Endometrial microvascular endothelial cells (primary cell): ENCODE results near the gene SYMPK. TPM values are rescaled to one million over a fixed set of nuclear protein-coding genes. Genes with fewer than 3 reads are reported as not detected.

Experiments used
- in situ Hi-C: cut with HindIII; loops from 2 replicates; pipeline ENCODE4 v1.10.0; 2017; ENCODE audit warnings: low sequenced_read_pairs, low pct_unique_long_range_greater_than_20kb; ENCODE audit errors: inconsistent ontology term
- total RNA-seq: library from RNA; depleted of rRNA; stranded (reverse); fragments of >200 nt; gene quantifications from one replicate; pipeline ENCODE4 v1.2.3, GENCODE V29; 2015; ENCODE audit errors: inconsistent ontology term

The SYMPK gene
- total RNA-seq, 1 donor from 2014 or later: 44.8 TPM

DNA sequence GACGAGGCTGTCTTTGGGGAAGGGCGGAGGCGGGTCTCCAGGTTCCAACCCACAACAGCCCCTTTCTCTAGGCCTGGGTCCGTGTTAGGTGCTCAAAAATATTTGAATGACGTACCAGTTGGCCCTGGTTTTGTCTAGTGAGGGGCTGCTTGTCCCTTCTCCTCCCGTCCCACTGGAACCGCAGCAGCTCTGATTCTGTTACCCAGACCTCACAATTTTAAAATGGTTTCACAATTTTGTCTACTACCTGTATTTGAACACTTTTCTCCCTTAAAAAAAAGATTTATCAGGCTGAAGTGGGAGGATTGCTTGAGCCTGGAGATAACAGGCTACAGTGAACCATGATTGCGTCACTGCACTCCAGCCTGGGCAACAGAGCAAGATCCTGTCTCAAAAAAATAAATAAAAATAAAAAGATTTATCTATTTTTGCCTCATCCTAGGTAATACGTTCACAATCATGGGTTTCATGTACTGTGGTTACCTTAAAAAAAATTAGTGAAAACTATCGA, 24.3 kb upstream of the SYMPK start:
- in situ Hi-C loops: no loop called here

- in situ Hi-C loops: no loop called here
These were observed 23.7 kb upstream of the SYMPK start for GRCh38 chr19:45886427-45887199.

DNA sequence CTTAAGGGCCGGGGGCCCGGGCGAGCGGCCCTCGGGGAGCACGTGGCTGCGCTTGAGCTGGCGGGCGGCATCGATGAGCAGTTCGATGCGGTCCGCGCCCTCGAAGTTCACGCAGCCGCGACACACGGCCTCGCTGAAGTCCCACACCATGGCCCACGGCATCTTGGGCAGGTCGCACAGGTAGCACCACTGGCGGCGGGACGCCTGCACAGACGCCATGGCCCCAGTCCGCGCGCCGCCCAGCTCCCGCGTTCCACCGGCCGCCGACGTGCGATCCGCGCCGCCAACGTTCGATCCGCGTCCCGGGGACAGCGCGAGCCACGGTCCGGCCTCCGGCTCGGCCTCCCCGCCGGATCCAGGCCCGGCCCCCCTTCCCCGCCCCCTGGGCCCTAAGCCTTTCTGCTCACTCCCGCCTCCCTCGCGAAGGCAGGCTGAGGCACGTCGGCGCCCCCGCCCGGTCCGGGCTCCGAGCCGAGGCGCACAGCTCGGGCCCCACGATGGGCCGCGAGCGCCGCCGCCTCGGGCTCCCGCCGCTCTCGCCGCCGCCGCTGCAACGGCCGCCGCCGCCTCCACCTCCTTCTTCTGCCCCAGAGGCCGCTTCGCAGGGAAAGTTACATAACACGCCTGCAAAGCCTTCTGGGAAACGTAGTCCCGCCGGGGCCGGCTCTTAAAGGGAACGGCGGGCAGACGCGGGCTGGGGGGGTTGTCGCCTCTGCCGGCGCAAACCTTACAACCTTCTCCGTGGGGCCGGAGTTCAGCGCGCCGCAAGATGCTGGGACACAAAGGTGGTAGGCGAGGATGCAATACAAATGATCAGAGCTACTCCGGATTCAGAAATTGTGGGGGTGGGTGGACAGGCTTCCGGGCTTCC, 22.8 kb upstream of the SYMPK start, which contains the start of gene IRF2BP1:
IRF2BP1 (minus strand) TSS at position 586 of the 871 bp plus-strand sequence; CDS start at position 219, 367 bp downstream.
- in situ Hi-C loops: no loop called here

- in situ Hi-C loops: no loop called here
These were observed 22.0 kb upstream of the SYMPK start for GRCh38 chr19:45884682-45885555.

- in situ Hi-C loops: no loop called here
These were observed 21.1 kb upstream of the SYMPK start for GRCh38 chr19:45883881-45884681.

- in situ Hi-C loops: no loop called here
These were observed 20.6 kb upstream of the SYMPK start for GRCh38 chr19:45883586-45883880.

- in situ Hi-C loops: no loop called here
These were observed 20.0 kb upstream of the SYMPK start for GRCh38 chr19:45882652-45883585.

DNA sequence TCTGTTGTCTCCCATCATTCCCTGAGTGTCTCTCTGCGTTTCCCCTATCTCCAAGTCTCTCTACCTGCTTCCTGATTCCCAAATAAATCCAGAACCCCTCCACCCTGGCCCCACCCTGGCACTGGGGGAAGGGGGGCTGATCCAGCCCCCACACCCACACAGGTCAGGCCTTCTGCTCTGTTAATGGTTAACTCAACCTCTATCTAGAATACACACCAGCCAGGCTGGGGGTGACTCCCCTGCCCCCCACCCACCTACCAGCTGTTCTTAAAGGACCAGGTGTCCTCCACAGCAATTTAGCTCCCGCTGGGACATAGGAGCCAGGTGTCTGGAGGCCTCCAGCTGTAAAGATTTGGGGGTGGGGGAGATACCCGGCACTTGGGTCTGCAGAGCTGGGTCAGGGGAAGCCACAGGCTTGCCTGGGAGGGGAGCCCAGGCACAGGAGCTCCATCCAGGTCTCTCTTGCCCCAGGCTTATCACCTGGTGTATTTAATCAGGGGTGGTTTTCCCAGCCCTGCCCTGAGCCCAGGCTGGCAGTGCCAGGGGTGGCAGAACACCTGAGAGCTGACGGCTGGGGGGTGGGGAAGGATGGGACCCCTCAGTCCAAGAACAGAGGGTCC, 19.1 kb upstream of the SYMPK start:
- in situ Hi-C loops: no loop called here

- in situ Hi-C loops: no loop called here
These were observed 18.3 kb upstream of the SYMPK start for GRCh38 chr19:45881082-45881908.

- in situ Hi-C loops: no loop called here
These were observed 17.0 kb upstream of the SYMPK start for GRCh38 chr19:45879971-45880370.

- in situ Hi-C loops: no loop called here
These were observed 16.1 kb upstream of the SYMPK start for GRCh38 chr19:45879055-45879454.

DNA sequence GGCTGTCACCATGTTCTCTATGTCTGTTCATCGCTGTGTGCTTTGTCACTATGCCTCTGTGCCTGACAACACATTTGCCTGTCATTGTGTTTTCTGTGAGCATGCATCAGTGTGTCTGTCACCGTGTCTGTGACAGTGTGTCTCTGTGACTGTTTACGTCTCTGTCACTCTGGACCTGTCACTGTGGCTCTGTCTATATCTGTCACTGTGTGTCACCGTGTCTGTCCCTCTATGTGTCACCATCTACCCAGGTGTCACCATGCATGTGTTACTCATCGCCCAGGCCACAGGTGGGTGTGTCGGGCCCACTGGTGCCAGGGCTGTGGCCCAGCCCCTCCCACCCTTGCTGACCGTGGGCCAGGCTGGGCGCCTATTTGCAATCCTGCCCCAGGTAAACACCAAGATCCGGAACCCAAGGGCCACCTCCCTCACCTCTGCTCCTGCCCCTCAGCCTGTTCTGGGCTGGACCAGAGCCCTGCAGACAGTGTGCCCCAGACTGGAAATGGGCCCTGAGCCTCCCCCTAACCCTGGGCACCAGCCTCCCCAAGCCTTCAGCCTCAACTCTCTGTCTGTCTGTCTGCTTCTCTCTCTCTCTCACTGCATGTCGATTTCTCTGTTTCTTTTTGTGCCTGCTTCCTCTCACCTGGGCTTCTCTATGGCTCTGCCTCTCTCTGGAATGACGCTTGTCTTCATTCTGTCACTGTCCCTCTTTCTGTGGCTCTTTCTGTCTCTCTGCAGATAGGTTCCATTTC, 15.3 kb upstream of the SYMPK start:
- in situ Hi-C loops: no loop called here

GRCh38 chr19:45876411-45877197, 13.7 kb upstream of the SYMPK start:
- in situ Hi-C loops: no loop called here

DNA sequence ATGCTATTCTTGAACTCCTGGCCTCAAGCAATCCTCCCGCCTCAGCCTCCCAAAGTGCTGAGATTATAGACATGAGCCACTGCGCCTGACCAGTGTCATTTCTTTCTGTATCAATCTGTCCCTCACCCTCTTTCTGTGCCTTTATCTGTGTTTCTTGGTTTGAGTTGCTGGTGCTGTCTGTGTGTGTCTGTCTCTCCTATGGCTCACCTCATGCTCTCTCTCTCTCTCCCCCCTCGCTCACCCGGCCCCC, 13.1 kb upstream of the SYMPK start:
- in situ Hi-C loops: no loop called here

GRCh38 chr19:45874620-45874966, 11.6 kb upstream of the SYMPK start:
- in situ Hi-C loops: no loop called here
